ENCODE results near the gene RBM8A.

RBM8A gene

GRCh38 chr1:145927063-145927886, at the start of gene RBM8A:
Gene RBM8A (minus strand): TSS chr1:145927484. CDS start chr1:145927426, 58 bp downstream.
- H3K4me3 ChIP-seq (ENCODE audit: low read depth, low read length), result peak within 1 kb of the TSS; percentile 89
- peak; percentile 95 for DNase-seq (ENCODE audit: low read depth)

GRCh38 chr1:145977016-145977415, 49.7 kb upstream of the RBM8A start:
- no peak overlapping the region for H3K4me3 ChIP-seq (ENCODE audit: low read depth, low read length)
- no peak for DNase-seq (ENCODE audit: low read depth)

GRCh38 chr1:145975216-145975615, 47.9 kb upstream of the RBM8A start:
- no peak overlapping the region for H3K4me3 ChIP-seq (ENCODE audit: low read depth, low read length)
- DNase-seq (ENCODE audit: low read depth), result no peak

GRCh38 chr1:145974721-145975120, 47.4 kb upstream of the RBM8A start:
- H3K4me3 ChIP-seq (ENCODE audit: low read depth, low read length), result no peak overlapping the region
- DNase-seq (ENCODE audit: low read depth), result no peak

GRCh38 chr1:145972580-145972979, 45.3 kb upstream of the RBM8A start:
- H3K4me3 ChIP-seq (ENCODE audit: low read depth, low read length), result no peak overlapping the region
- DNase-seq (ENCODE audit: low read depth), result no peak

- no peak overlapping the region for H3K4me3 ChIP-seq (ENCODE audit: low read depth, low read length)
- DNase-seq (ENCODE audit: low read depth), result no peak
These were observed 40.0 kb upstream of the RBM8A start for GRCh38 chr1:145967288-145967687.

GRCh38 chr1:145965119-145965744, 37.9 kb upstream of the RBM8A start:
- no peak for DNase-seq (ENCODE audit: low read depth)
- peak overlapping the region; percentile 74 for H3K4me3 ChIP-seq (ENCODE audit: low read depth, low read length)

GRCh38 chr1:145964328-145965118, 37.2 kb upstream of the RBM8A start, which contains the start of the genes ANKRD34A and POLR3GL:
Gene ANKRD34A (minus strand): TSS chr1:145964575. CDS start chr1:145961759, 2,816 bp downstream.
Gene POLR3GL (plus strand): TSS chr1:145964690. CDS start chr1:145974866, 10,176 bp downstream.
- DNase-seq (ENCODE audit: low read depth), result peak; percentile 71
- H3K4me3 ChIP-seq (ENCODE audit: low read depth, low read length), result peak within 1 kb of the TSS; percentile 74

- DNase-seq (ENCODE audit: low read depth), result no peak
- peak overlapping the region; percentile 74 for H3K4me3 ChIP-seq (ENCODE audit: low read depth, low read length)
These were observed 36.2 kb upstream of the RBM8A start for GRCh38 chr1:145963265-145964019.

GRCh38 chr1:145962157-145963102, 35.1 kb upstream of the RBM8A start:
- DNase-seq (ENCODE audit: low read depth), result no peak
- peak overlapping the region; percentile 64 for H3K4me3 ChIP-seq (ENCODE audit: low read depth, low read length)

GRCh38 chr1:145961425-145962156, 34.3 kb upstream of the RBM8A start:
- DNase-seq (ENCODE audit: low read depth), result no peak
- peak overlapping the region; percentile 64 for H3K4me3 ChIP-seq (ENCODE audit: low read depth, low read length)

- H3K4me3 ChIP-seq (ENCODE audit: low read depth, low read length), result peak overlapping the region; percentile 64
- no peak for DNase-seq (ENCODE audit: low read depth)
These were observed 33.8 kb upstream of the RBM8A start for GRCh38 chr1:145961109-145961424.

GRCh38 chr1:145960468-145961108, 33.3 kb upstream of the RBM8A start:
- H3K4me3 ChIP-seq (ENCODE audit: low read depth, low read length), result peak overlapping the region; percentile 64
- DNase-seq (ENCODE audit: low read depth), result no peak

- H3K4me3 ChIP-seq (ENCODE audit: low read depth, low read length), result peak overlapping the region; percentile 64
- DNase-seq (ENCODE audit: low read depth), result no peak
These were observed 32.7 kb upstream of the RBM8A start for GRCh38 chr1:145959957-145960467.

GRCh38 chr1:145959333-145959732, 32.0 kb upstream of the RBM8A start:
- H3K4me3 ChIP-seq (ENCODE audit: low read depth, low read length), result no peak overlapping the region
- DNase-seq (ENCODE audit: low read depth), result no peak

GRCh38 chr1:145958734-145959133, 31.4 kb upstream of the RBM8A start:
- H3K4me3 ChIP-seq (ENCODE audit: low read depth, low read length), result no peak overlapping the region

More at GRCh38 chr1:145958734-145959133, 31.4 kb upstream of the RBM8A start:
- DNase-seq (ENCODE audit: low read depth), result no peak

All from skeletal muscle cell (primary cell).